ENCODE results near the gene UBAC2. TPM values are rescaled to one million over a fixed set of nuclear protein-coding genes. Genes with fewer than 3 reads are reported as not detected.
A peak's percentile ranks its signal among the peaks of the same experiment; 100 is the strongest.

The UBAC2 gene
- total RNA-seq, 1 donor, result 45.3 TPM

- no peak overlapping the region for H3K4me3 ChIP-seq (ENCODE audit: low read depth, low read length)
- TF ChIP-seq CTCF (IDR thresholded peaks at IDR 0.05; ENCODE audit: insufficient read depth, low read depth, low read length), result no peak
- DNase-seq (ENCODE audit: low read depth), result no peak
Measured at GRCh38 chr13:99363949-99364348, 163.3 kb downstream of the UBAC2 start.

- no peak overlapping the region for H3K4me3 ChIP-seq (ENCODE audit: low read depth, low read length)
- TF ChIP-seq CTCF (IDR thresholded peaks at IDR 0.05; ENCODE audit: insufficient read depth, low read depth, low read length), result no peak
Measured at GRCh38 chr13:99366075-99366987, 165.7 kb downstream of the UBAC2 start.

GRCh38 chr13:99367106-99367616, 166.5 kb downstream of the UBAC2 start:
- no peak for TF ChIP-seq CTCF (IDR thresholded peaks at IDR 0.05; ENCODE audit: insufficient read depth, low read depth, low read length)
- H3K4me3 ChIP-seq (ENCODE audit: low read depth, low read length), result no peak overlapping the region
- peak; percentile 33 for DNase-seq (ENCODE audit: low read depth)

More at GRCh38 chr13:99366075-99366987, 165.7 kb downstream of the UBAC2 start:
- no peak for DNase-seq (ENCODE audit: low read depth)

GRCh38 chr13:99367663-99368448, 167.2 kb downstream of the UBAC2 start:
- TF ChIP-seq CTCF (IDR thresholded peaks at IDR 0.05; ENCODE audit: insufficient read depth, low read depth, low read length), result peak; percentile 35
- no peak overlapping the region for H3K4me3 ChIP-seq (ENCODE audit: low read depth, low read length)
- peak; percentile 42 for DNase-seq (ENCODE audit: low read depth)

- DNase-seq (ENCODE audit: low read depth), result no peak
- no peak for TF ChIP-seq CTCF (IDR thresholded peaks at IDR 0.05; ENCODE audit: insufficient read depth, low read depth, low read length)
- no peak overlapping the region for H3K4me3 ChIP-seq (ENCODE audit: low read depth, low read length)
Measured at GRCh38 chr13:99370481-99371275, 170.0 kb downstream of the UBAC2 start.

- H3K4me3 ChIP-seq (ENCODE audit: low read depth, low read length), result no peak overlapping the region
- TF ChIP-seq CTCF (IDR thresholded peaks at IDR 0.05; ENCODE audit: insufficient read depth, low read depth, low read length), result no peak
- no peak for DNase-seq (ENCODE audit: low read depth)
Measured at GRCh38 chr13:99371956-99372355, 171.3 kb downstream of the UBAC2 start.

All from fibroblast of villous mesenchyme (primary cell).